ENCODE results near the gene MAPKBP1.

- TF ChIP-seq CTCF (IDR thresholded peaks at IDR 0.05) (no peak), EP300 (IDR thresholded peaks at IDR 0.05) (no peak), POLR2A (IDR thresholded peaks at IDR 0.05) (no peak)
Observed at GRCh38 chr15:41866872-41867579, 92.7 kb downstream of the MAPKBP1 start.
